SW480 (cell line): Measurements from ENCODE around the gene CNTN2.

Experiments used
- DNase-seq: peaks from one replicate; pipeline ENCODE4 v3.0.0-alpha.2; 2016; ENCODE audit warnings: low spot score

The CNTN2 gene

DNA sequence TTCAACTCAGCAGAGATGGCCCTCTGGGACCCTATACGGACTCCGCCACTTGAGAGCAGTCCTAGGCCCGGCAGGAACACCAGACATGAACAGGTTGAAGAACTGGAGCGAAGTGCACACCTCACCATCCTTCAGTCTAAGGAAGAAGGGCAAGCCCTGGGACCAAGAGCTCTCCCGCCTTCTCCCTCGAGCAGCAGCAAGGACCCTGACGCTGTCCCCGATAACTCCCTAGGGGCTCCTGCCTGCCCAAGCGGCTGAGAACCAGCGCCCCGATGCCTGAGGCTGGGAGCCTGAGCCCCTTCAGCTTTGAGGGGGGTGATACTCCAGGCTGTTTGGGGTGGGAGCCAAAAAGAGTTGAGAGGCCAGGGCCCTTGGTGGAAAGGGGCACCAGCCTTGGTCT, 31.1 kb downstream of the CNTN2 start:
- DNase-seq, result no peak

GRCh38 chr1:205074513-205074912, 31.5 kb downstream of the CNTN2 start:
- no peak for DNase-seq

- DNase-seq, result no peak
Measured at GRCh38 chr1:205075642-205076155, 32.7 kb downstream of the CNTN2 start.

DNA sequence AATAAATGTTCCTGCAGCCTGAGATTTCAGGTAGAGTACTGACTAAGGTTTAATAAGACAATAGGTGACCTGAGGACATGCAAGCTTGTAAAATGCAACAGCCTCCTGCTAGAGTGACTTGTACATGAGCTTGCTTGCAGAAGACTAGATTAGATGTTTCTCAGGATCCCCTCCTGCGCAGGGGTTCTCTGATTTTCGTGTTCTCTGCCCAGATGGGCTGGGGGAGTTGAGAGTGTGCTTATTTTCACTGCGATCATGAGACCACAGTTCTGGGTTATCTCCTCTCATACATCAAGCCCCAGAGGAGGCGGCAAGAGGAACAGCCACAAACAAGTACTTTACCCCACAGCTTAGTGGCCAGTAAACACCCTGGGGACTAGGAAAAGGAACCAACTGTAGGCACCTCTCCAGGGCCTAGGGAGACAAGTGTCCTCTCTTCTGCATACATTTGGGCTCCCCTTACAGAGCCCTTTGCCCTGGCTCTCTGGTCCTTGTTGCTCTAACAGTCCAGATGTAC, 33.3 kb downstream of the CNTN2 start:
- DNase-seq, result no peak

DNA sequence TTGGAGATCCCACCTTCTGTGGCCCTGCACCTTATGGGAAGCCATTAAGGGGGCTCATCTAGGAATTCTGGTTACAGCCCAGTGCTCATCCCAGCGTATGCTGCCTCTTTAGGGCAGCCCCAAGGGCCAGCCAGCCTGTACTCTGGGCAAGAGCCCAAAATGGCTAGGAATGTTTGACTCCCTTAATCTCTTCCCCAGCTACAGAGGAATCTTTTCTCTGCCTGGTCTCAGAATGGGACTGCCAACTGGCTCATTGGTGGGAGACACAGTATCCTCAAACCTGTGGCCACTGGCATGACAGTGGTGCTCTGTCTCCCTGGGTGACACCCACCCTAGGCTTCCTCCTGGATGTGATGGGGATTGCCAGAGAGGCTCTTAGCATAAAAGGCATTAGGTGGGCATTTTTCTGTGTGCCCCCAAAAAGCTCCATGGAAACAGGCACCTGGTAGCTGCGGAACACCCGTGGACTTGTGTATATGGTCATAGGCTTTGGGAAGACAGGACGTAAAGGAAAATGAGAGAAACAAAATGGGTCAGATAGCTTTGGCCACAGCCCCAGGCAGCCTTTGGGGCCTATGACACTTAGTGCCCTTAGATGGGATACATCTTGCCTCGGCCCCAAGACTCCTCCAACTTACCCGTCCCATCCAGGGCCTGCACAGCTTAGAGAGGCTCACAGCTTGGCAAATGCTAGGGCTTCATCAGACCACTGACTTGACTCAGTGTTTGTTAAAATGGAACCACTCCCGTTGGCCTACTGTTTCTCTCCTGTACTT, 34.3 kb downstream of the CNTN2 start:
- DNase-seq, result no peak

DNA sequence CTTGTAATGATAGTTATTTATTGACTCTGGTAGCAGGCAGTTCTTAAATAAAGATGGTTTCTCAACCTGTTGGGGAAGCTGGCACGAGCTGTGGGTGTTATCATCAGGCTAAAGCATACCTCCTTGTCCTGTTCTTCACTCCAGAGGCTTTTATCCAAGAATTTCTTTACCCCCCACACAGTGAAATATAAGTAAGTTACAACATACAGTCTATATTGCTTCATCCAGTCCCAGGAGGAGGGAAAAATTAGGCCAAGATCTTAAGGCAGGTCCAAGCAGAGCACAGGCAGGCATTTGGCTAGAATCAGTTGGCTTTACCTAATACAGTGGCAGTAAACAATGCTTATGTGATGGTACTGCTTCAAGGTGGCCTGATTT, 34.9 kb downstream of the CNTN2 start:
- no peak for DNase-seq

DNA sequence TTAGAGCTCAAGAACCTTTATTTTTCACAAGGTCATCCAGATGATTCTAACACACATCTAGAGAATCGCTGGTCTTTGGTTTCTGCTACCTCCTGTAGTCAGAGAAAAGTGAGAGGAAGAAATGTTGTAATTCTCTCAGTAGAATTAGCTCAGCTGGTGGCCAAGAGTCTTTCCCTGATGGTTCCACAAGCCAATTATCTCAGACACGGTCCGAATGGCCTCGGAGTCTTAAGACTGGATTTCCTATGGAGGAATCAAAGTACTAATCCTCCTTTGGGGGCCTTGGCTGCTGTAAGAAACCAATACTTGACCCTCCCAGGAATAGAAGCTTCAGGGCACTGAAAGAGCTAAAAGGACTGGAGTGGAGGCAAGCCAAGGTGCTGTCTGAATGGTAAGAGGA, 39.4 kb downstream of the CNTN2 start:
- DNase-seq, result no peak

- DNase-seq, result no peak
Measured at GRCh38 chr1:205084360-205084759, 41.3 kb downstream of the CNTN2 start, which contains the start of gene TMEM81. Gene TMEM81 (minus strand): TSS chr1:205084460. CDS start chr1:205084320, 140 bp downstream.

DNA sequence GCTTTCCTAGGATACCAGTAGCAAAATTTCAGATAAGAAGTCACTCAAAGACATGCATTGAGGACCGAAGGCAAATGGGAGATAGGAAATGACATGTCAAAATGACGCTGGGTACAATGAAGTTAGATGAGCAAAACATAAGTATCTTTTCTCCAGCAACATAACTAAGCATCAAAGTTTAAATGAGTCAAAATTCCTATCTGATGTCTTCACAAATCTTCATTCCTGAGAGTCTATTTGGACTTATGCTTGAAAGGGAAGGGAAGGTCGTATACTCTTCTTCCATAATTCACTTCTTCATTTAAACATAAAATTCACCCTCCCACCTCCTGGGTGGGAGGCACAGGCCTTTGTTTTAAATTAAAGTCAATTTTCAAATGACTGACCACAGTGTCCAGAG, 45.3 kb downstream of the CNTN2 start:
- no peak for DNase-seq

DNA sequence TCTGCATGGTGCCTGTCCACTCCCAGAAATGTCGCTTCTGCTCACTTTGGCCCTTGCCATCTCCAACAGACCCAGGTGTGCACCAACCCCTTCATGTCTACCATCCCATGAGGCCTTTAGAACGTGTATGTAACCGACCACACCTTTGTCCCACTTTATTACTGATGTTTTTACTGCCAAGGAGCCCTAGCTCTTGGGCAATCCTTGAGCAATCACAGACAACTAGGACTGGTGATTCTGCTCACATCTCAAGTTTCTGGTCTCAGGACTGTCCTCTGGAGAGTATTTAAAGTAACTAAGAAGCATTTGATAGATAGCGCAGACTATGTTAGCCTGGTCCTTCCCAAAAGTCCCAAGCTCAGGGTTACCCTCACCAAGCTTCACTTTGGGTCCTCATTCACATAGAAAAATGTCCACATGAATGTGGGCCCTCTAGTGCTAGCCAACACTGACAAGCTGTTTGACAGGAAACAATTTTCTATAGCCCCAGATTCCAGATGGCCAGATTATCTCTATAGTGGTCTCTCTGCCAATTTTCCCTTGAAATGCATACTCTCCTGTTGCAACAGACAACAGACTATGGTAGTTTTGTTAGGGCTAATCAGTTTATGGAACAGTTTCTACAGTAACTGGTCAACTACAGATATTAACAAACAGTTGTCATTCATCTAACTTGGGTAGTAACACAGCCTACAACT, 48.2 kb downstream of the CNTN2 start:
- DNase-seq, result no peak

DNA sequence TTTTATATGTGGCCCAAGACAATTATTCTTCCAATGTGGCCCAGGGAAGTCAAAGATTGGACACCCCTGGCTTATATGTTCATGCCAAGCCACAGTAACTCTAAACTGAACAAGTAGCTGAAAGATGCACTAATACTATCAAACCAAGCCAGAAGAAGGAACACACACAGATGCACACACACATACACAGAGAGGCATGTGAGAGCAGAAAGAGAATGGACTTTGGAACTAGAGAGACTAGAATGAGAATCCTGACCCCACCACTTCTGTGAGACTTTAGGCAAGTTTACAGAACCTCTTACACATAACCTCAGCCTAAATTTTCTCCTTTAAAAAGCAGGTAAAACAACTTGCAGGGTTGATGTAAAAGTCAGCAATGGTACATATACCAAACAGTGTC, 52.4 kb downstream of the CNTN2 start:
- DNase-seq, result no peak

DNA sequence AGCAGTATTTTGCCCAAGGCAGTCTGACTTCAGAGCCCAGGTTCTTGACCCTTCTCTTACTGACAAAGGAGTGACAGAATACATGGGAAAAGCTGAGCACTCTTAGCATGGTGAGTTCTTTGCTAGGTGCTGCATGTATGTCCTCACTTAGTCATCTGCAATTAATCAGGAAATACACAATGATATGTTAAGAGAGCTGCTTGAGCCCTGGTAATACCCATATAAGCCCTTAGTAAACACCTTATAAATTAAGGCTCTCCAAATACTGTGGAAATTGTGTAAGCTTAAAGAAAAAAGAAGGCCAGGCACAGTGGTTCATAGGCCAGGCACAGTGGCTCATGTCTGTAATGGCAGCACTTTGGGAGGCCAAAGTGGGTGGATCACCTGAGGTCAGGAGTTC, 55.2 kb downstream of the CNTN2 start:
- no peak for DNase-seq

DNA sequence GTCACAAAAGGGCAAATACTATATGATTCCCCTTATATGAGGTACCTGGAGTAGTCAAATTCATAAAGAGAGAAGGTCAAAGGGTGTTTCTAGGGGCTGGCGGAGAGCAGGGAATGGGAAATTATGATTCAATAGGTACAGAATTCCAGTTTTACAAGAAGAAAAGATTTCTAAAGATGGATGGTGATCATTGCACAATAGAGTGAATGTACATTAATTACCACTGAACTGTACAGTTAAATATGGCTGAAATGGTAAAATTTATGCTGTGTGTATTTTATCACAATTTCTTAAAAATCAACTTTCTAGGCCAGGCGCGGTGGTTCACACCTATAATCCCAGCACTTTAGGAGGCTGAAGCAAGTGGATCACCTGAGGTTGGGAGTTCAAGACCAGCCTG, 59.4 kb downstream of the CNTN2 start:
- DNase-seq, result no peak

DNA sequence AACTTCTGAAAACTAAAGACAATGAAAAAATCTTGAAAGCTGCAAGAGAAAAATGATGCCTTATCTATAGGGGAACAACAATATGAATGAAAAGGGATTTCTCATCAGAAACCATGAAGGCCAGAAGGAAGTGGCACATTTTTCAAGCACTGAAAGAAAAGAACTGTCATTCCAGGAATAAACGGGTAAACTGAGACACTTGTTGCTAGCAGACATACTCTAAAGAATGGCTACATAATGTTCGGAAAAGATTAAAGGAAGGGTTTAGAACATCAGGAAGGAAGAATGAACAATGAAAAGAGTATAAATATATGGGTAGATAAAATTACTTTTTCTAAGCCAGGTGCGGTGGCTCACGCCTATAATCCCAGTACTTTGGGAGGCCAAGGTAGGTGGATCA, 64.3 kb downstream of the CNTN2 start:
- no peak for DNase-seq

- no peak for DNase-seq
Measured at GRCh38 chr1:205108464-205108863, 65.5 kb downstream of the CNTN2 start.

- DNase-seq, result no peak
Measured at GRCh38 chr1:205109269-205109668, 66.3 kb downstream of the CNTN2 start.

DNA sequence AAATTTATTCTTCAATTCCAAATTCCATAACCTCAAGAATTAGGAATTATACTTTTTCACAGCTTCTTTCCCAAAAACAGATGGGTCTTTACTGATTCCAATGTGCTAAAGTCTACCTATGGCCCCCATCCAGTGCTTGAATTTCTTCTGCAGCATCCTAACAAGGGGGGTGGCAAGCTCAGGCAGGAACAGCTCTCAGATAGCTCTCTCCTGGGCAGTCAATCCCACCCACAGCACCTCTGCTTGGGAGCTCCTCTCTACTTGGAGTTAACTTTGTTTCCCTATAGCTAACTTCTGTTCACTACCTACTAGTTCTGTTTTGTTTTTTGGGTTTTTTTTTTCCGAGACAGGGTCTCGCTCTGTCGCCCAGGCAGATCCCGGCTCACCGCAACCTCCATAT, 66.7 kb downstream of the CNTN2 start:
- DNase-seq, result no peak

GRCh38 chr1:205111354-205111753, 68.3 kb downstream of the CNTN2 start:
- DNase-seq, result no peak

DNA sequence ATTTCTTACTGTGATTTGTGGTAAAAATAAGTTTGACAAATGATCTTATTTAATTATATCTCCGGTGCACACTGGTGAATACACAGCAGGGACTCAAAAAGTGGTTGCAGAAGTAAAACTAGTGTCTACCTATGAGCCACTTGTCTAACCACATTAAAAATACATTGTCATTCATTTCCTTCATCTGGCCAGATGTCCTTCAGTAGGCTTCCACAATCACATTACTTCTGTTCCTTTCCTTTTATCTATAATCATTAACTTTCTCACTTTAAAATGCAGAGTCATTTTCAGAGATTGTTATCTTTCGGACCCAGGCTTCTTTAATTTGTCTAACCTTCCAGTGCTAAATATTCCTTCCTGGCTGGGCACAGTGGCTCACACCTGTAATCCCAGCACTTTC, 75.7 kb downstream of the CNTN2 start:
- no peak for DNase-seq

DNA sequence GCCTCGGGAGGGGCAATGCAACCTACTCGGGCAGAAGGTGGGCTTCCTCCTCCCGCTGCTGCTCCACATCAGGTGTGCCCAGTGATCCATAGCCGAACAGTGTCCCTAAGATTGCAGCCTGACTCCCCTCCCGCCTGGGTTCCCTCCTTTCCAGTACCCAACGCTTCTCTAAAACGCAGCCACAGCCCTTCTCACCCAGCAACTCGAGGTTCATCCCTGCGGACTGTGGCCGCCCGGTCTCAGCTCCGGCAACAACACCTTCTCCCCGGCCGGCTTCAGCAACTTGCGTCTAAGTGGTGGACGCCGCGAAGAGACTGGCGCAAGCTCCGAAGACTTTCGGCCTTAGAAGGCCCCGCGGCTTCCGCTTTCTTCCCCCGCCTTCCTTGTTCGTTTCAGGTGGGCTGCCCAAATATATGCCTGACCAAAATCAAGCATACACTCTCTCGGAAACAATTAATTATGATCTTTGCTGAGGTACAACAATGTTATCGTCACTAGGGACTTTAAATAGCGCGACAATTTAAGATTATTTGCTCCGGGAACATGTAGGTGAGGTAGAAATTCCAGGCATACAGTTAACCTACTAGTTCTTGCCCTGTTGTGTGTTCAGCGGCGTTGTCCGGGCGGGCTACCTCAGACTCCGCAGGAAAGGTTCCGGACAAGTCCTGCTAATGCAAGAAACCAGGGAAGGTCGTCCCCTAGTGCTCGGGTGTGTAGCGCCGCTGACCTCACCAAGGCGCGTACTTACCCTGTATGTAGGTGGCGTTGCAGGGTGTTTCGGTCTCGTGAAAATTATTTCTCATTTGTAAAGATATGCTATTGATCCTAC, 78.9 kb downstream of the CNTN2 start, which contains the start of gene RBBP5:
TSS of gene RBBP5 (minus strand) at position 319 of the 829 bp plus-strand sequence. CDS start at position 214, 105 bp downstream.
- DNase-seq, result peak; percentile 96

DNA sequence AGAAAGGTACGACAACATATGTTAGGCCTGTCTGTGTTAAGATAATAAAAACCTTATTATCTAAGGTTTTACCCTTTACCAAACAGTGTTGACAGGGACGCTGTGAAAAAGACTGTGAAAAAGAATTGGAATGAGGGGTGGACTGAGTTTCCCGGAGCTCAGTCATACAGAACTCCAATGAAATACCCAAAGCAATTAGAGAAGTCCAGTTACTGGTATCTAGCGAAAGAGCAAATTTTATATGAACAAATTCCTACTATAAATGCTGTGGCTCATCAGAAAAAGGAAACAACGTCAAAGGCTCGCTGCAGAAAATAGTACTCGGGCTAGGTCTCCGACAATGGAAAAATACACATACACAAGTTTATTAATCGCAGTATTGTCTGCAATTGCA, 79.5 kb downstream of the CNTN2 start:
- no peak for DNase-seq

GRCh38 chr1:205124726-205125125, 81.7 kb downstream of the CNTN2 start:
- no peak for DNase-seq
